HG02571 (cell line): ENCODE results near the gene TPSG1.
"Not testable (repeated sequence)": the region's sequence is repeated elsewhere in the genome, so short reads cannot be mapped to it uniquely, and the experiment has no call there.

Experiments
- ATAC-seq: cut with Tn5 transposase; IDR thresholded peaks from one replicate; pipeline ENCODE4 v1.9.1; 2021; ENCODE audit warnings: mild to moderate bottlenecking, moderate library complexity; ENCODE audit not compliant: unreplicated experiment

Gene TPSG1

DNA sequence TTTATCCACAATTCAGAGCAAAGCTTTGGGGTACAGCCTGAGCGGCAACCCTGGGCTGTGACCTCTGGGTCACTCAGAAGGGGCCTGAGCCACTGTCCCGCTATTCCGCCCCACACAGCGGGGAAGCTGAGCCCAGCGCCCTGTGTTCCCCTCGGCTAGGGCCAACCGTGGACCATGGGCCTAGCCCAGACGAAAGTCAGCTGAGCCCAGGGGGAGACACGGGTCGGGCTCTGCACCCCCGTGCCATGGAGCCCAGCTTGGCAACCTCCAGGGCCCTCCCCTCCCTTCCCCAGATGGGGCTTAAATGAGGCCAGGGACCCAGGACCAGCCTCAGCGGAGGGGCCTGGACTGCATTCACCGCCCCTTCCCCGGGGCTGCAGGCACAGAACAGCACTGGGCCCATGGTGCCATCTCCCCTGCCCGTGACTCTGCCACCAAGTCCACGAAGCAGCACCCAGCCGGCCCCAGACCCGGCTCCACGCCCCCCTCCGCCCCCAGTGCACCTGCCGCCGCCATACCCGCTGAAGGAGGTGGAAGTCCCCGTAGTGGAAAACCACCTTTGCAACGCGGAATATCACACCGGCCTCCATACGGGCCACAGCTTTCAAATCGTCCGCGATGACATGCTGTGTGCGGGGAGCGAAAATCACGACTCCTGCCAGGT lies 32.6 kb upstream of the TPSG1 start:
- no peak for ATAC-seq

DNA sequence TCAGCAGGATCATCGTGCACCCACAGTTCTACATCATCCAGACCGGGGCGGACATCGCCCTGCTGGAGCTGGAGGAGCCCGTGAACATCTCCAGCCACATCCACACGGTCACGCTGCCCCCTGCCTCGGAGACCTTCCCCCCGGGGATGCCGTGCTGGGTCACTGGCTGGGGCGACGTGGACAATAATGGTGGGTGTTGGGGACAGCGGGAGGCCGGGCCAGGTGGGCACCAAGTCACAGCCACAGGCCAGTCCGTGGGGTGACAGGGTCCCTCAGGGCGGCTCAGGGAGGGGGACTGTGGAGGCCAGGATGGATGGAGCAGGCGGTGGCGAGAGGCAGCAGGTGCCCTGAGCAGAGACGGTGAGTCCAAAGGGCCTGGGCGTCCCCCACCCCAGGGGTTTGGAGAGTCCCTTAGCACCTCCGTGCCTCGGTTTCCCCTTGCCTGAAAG lies 31.8 kb upstream of the TPSG1 start:
- ATAC-seq = no peak

DNA sequence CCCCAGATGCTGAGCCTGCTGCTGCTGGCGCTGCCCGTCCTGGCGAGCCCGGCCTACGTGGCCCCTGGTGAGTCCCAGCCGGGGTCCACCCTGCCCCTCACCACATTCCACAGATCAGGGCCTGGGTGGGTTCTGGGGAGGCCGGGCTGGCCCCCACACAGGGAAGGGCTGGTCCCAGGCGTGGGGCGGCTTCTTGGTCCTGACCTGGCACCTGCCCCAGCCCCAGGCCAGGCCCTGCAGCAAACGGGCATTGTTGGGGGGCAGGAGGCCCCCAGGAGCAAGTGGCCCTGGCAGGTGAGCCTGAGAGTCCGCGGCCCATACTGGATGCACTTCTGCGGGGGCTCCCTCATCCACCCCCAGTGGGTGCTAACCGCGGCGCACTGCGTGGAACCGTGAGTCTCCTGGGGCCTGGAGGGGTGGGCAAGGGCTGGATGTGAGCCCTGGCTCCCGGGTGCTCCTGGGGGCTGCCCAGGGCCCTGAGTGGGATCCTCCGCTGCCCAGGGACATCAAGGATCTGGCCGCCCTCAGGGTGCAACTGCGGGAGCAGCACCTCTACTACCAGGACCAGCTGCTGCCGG lies 31.3 kb upstream of the TPSG1 start:
- ATAC-seq = not testable (repeated sequence)

- not testable (repeated sequence) for ATAC-seq
Measured at GRCh38 chr16:1255276-1256122, 30.4 kb upstream of the TPSG1 start, which contains the start of gene TPSD1. Gene TPSD1 (plus strand): TSS chr16:1256069. CDS start chr16:1256281, 212 bp downstream.

DNA sequence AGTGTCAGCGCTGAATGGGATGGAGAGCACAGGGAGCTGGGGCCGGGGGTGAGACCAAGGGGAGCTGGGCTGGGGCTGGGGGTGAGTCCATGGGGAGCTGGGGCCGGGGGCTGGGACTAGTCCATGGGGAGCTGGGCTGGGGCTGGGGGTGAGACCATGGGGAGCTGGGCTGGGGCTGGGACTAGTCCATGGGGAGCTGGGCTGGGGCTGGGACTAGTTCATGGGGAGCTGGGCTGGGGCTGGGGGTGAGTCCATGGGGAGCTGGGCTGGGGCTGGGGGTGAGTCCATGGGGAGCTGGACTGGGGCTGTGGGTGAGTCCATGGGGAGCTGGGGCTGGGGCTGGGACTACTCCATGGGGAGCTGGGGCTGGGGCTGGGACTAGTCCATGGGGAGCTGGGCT lies 29.8 kb upstream of the TPSG1 start:
- not testable (repeated sequence) for ATAC-seq

- ATAC-seq = not testable (repeated sequence)
Measured at GRCh38 chr16:1253701-1254364, 28.8 kb upstream of the TPSG1 start.

- not testable (repeated sequence) for ATAC-seq
Measured at GRCh38 chr16:1249031-1249755, 24.1 kb upstream of the TPSG1 start.

- not testable (repeated sequence) for ATAC-seq
Measured at GRCh38 chr16:1247903-1248537, 23.0 kb upstream of the TPSG1 start.

GRCh38 chr16:1245452-1246020 lies 20.5 kb upstream of the TPSG1 start:
- ATAC-seq = no peak

DNA sequence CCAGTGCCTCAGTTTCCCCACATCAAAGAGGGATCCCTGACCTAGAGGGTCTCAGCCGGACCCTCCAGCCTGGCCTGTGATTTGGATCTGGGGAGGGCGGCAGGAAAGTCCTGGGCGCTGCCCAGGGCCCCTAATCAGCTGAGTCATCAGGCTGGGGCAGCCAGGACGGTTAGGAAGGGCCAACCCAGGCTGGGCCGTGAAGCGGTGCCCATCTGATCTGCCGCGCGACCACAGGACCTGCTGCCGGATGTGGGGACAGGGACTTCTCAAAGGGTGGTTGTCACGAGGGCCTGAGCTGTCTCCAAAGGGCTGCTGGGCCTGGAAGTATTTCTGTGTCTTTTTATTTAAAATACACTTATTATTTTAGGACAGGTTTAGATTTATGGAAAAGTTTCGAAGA lies 19.8 kb upstream of the TPSG1 start:
- no peak for ATAC-seq

DNA sequence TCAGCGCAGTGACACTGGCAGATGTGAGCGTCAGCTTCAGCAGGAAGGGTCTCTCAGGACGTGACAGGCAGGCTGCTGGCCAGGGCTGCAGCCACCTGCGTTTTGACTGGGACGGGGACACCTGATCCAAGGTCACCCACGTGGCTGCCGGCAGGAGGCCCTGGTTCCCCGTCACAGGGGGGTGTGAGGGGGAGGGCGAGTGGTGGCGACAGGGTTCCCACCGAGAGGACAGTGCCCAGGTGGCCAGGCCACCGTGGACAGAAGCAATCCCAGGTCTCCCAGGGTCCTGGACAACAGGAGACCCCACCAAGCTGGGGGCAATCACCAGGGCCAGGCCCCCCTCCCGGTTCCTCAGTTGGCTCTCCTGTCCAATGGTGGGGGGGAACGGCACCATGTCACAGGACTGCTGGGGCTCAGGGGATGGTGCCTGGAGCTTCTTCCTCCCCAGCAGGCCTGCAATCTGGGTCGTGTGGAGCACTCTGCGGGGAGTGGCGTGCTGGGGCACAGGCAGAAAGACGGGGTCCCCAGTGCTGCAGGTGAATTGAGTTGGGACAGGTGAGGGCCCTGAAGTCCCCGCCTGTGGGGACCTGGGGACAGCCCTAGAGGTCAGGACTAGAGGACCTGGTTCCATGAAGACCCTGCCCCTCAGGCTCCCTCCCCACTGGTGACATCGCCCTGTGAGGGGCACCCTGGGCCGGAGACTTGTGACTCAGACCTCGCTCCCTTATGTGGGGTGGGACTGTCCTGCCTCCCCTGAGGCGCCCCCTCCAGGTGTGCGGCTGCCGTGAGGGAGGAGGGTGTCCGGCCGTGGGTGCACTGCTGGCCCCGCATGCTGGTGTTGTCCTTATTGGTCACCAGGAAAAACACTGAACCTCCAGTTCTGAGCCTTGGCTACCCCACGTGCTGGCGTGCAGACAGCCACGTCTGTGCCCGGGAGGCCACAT lies 19.1 kb upstream of the TPSG1 start:
- ATAC-seq = not testable (repeated sequence)

GRCh38 chr16:1243363-1243762 lies 18.3 kb upstream of the TPSG1 start:
- not testable (repeated sequence) for ATAC-seq

DNA sequence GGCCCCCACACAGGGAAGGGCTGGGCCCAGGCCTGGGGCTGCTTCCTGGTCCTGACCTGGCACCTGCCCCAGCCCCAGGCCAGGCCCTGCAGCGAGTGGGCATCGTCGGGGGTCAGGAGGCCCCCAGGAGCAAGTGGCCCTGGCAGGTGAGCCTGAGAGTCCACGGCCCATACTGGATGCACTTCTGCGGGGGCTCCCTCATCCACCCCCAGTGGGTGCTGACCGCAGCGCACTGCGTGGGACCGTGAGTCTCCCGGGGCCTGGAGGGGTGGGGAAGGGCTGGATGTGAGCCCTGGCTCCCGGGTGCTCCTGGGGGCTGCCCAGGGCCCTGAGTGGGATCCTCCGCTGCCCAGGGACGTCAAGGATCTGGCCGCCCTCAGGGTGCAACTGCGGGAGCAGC lies 16.0 kb upstream of the TPSG1 start:
- not testable (repeated sequence) for ATAC-seq

DNA sequence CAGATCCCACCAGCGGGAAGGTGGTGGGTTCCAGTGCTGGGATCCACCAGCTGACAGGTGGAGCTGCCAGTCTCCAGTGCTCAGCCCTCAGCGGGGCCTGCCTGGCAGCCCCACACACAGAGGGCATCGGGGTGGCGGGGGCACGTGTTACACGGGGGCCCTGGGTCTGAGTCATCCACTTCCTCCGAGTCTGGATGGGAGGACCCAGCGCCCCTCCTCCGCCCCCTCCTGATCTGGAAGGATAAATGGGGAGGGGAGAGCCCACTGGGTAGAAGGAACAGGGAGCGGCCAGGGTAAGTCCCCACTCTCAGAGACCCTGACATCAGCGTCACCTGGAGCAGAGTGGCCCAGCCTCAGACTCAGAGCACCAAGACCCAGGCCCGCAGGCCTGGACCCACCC lies 15.4 kb upstream of the TPSG1 start, which contains the start of gene TPSAB1:
TPSAB1 (plus strand) TSS at position 270 of the 400 bp plus-strand sequence. CDS start 234 bp downstream, outside the sequence.
- ATAC-seq = not testable (repeated sequence)

DNA sequence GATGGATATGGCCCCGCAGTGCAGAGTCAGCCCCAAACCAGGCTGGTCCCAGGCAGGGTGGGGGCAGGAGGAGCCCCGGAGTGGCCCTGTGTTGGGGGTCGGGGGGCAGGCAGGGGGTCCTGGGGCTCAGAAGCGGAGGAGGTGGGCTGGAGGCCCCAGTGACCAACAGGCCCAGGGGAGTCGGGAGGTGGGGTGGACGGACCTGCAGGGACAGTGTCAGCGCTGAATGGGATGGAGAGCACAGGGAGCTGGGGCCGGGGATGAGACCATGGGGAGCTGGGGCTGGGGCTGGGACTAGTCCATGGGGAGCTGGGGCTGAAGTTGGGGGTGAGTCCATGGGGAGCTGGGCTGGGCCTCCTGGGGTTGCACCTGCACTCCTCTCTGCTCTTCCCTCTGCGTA lies 14.5 kb upstream of the TPSG1 start:
- not testable (repeated sequence) for ATAC-seq

GRCh38 chr16:1238909-1239308 lies 13.8 kb upstream of the TPSG1 start:
- not testable (repeated sequence) for ATAC-seq

GRCh38 chr16:1237990-1238389 lies 12.9 kb upstream of the TPSG1 start:
- ATAC-seq = no peak

- ATAC-seq = not testable (repeated sequence)
Measured at GRCh38 chr16:1236659-1237058, 11.6 kb upstream of the TPSG1 start.
